Progenitor cell of endocrine pancreas (in vitro differentiated cells): ENCODE results near the gene ANKRD17. TPM values are rescaled to one million over a fixed set of nuclear protein-coding genes. Genes with fewer than 3 reads are reported as not detected.
"Not testable (repeated sequence)": the region's sequence is repeated elsewhere in the genome, so short reads cannot be mapped to it uniquely, and the experiment has no call there.

ENCODE experiments used
- DNase-seq: peaks from one replicate; pipeline ENCODE4 v3.0.0; 2021; ENCODE audit warnings: low spot score; ENCODE audit not compliant: unreplicated experiment
- H3K27ac Mint-ChIP-seq: 2 replicates; pipeline ENCODE4 v1.8.0; 2021; ENCODE audit warnings: mild to moderate bottlenecking, moderate library complexity, mixed read lengths
- H3K27me3 Mint-ChIP-seq: 2 replicates; pipeline ENCODE4 v1.8.0; 2021; ENCODE audit warnings: mixed read lengths
- H3K36me3 Mint-ChIP-seq: 2 replicates; pipeline ENCODE4 v1.8.0; 2022; ENCODE audit warnings: mixed read lengths; ENCODE audit not compliant: insufficient read depth
- H3K4me1 Mint-ChIP-seq: 2 replicates; pipeline ENCODE4 v1.8.0; 2021; ENCODE audit warnings: low read depth, mixed read lengths
- H3K4me3 Mint-ChIP-seq: 2 replicates; pipeline ENCODE4 v1.8.0; 2021; ENCODE audit warnings: low read depth, mild to moderate bottlenecking, moderate library complexity, mixed read lengths
- H3K9me3 Mint-ChIP-seq: 2 replicates; pipeline ENCODE4 v1.8.0; 2021; ENCODE audit warnings: low read depth, mixed read lengths
- total RNA-seq: library from RNA; stranded (reverse); gene quantifications from 2 replicates; pipeline ENCODE4 v1.2.1, GENCODE V29; 2021
- TF ChIP-seq, protein P1 (sequence below): fragments of 200-600 bp; sonication (generic); IDR thresholded peaks from one replicate; pipeline ENCODE4 v1.5.0; 2021; ENCODE audit warnings: antibody characterized with exemption, mild to moderate bottlenecking; ENCODE audit not compliant: unreplicated experiment

Gene ANKRD17
- total RNA-seq, 1 donor from 2014 or later = 90.8 TPM

DNA sequence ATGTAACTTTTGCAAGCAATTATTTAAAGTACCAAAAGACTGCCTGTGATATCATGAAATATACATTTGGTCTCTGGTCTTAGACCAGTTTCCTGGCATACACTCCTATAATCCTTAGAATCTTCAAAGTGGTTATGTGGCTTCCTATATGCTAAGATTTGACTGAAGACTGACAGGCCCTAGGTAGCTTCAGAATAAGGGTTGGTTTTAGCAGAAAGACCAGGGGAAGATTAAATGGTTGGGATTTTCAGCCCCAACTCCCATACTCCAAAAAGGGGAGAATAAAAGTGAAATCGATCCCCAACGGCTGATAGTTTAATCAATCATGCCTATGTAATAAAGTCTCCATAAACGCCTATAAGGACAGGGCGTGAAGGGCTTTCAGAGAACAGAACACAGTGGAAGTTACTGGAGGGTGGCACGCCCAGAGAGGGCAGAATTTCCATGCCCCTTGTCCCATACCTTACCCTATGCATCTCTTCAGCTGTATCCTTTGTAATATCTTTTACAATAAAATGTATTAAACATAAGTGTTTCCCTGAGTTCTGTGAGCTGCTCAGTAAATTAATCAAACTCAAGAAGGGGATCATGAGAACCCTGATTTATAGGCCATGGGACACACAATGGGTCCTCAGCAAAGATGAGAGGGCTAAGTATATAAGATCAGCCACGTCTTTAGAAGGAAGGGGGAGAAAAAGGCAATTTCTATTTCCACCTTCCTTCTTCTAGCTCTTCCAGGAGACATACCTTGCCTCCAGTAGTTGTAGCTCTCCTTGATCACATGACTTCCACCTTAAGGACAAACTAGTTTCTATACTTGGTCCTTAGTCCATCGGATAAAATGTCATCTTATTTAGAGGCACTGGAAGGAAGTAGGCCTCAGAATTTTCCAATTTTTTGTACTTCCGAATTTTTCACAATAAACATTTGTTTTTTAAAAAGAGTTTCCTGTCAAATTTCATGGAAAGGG lies 26.8 kb downstream of the ANKRD17 start:
- no peaks in the 10 kb centered on the region for H3K4me1 Mint-ChIP-seq
- H3K4me3 Mint-ChIP-seq = no peak overlapping the region
- peaks cover 15% of the 10 kb centered on the region for H3K36me3 Mint-ChIP-seq
- TF ChIP-seq, protein P1, sequence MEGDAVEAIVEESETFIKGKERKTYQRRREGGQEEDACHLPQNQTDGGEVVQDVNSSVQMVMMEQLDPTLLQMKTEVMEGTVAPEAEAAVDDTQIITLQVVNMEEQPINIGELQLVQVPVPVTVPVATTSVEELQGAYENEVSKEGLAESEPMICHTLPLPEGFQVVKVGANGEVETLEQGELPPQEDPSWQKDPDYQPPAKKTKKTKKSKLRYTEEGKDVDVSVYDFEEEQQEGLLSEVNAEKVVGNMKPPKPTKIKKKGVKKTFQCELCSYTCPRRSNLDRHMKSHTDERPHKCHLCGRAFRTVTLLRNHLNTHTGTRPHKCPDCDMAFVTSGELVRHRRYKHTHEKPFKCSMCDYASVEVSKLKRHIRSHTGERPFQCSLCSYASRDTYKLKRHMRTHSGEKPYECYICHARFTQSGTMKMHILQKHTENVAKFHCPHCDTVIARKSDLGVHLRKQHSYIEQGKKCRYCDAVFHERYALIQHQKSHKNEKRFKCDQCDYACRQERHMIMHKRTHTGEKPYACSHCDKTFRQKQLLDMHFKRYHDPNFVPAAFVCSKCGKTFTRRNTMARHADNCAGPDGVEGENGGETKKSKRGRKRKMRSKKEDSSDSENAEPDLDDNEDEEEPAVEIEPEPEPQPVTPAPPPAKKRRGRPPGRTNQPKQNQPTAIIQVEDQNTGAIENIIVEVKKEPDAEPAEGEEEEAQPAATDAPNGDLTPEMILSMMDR = no peak
- DNase-seq = no peak
- no peaks in the 10 kb centered on the region for H3K27me3 Mint-ChIP-seq
- H3K27ac Mint-ChIP-seq = no peak overlapping the region
- no peaks in the 10 kb centered on the region for H3K9me3 Mint-ChIP-seq

DNA sequence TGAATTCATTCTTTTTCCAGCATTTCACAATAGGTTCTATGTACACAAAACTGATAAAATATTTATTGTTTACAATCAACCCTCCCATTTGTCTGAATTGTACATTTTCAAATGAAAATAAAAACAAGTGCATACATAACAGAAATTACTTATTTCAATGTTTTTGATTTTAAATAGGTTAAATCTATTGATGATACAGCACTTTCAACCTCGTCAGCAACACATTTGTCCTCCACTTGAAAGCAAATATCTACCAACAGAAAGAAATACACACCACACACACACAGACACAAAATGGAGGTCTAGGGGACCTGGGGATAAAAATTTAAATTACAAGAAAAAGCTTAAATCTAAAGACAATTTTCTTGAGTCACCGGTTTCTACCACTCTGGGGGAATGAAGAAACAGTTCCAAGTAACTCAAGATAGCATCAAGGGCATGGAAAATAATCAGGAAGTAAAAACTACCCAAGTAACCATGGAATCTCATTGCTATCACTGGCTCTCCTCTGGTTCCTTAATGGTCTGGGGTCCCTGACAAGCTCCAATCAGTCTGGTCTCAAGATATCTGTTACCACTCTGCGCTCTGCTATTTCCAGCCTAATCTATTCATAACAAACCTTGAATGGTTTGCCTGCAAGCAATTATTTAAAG lies 27.6 kb downstream of the ANKRD17 start:
- H3K36me3 Mint-ChIP-seq = peaks cover 15% of the 10 kb centered on the region
- H3K27ac Mint-ChIP-seq = no peak overlapping the region
- TF ChIP-seq, protein P1 = no peak
- H3K9me3 Mint-ChIP-seq = no peaks in the 10 kb centered on the region
- H3K27me3 Mint-ChIP-seq = no peaks in the 10 kb centered on the region
- no peak overlapping the region for H3K4me3 Mint-ChIP-seq
- DNase-seq = no peak
- H3K4me1 Mint-ChIP-seq = no peaks in the 10 kb centered on the region

DNA sequence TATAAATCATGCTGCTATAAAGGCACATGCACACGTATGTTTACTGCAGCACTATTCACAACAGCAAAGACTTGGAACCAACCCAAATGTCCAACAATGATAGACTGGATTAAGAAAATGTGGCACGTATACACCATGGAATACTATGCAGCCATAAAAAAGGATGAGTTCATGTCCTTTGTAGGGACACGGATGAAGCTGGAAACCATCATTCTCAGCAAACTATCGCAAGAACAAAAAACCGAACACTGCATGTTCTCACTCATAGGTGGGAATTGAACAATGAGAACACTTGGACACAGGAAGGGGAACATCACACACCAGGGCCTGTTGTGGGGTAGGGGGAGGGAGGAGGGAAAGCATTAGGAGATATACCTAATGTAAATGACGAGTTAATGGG lies 29.8 kb downstream of the ANKRD17 start:
- not testable (repeated sequence) for H3K4me3 Mint-ChIP-seq, H3K9me3 Mint-ChIP-seq, DNase-seq, H3K27me3 Mint-ChIP-seq, H3K4me1 Mint-ChIP-seq, H3K36me3 Mint-ChIP-seq, H3K27ac Mint-ChIP-seq

GRCh38 chr4:73224886-73225285 lies 33.7 kb downstream of the ANKRD17 start:
- Mint-ChIP-seq H3K4me3 (no peak overlapping the region), H3K27me3 (no peaks in the 10 kb centered on the region), H3K36me3 (peaks cover 2% of the 10 kb centered on the region), H3K9me3 (no peaks in the 10 kb centered on the region), H3K4me1 (peaks cover 12% of the 10 kb centered on the region), H3K27ac (no peak overlapping the region)
- TF ChIP-seq, protein P1 = no peak
- no peak for DNase-seq

GRCh38 chr4:73223258-73223650 lies 35.3 kb downstream of the ANKRD17 start:
- Mint-ChIP-seq H3K4me1 (peaks cover 12% of the 10 kb centered on the region), H3K9me3 (no peaks in the 10 kb centered on the region), H3K27me3 (no peaks in the 10 kb centered on the region), H3K27ac (no peak overlapping the region), H3K36me3 (no peaks in the 10 kb centered on the region), H3K4me3 (no peak overlapping the region)
- no peak for DNase-seq
- TF ChIP-seq, protein P1 = no peak
